Stimulated activated CD4-positive, alpha-beta T cell treated with anti-CD3 and anti-CD28 coated beads, TNF-alpha, amount 100 ng/mL, for 48 hours (primary cell): ENCODE results near the gene CDC42BPB.

Source experiments
- DNase-seq, 3 donors: peaks; one replicate each; pipeline ENCODE4 v3.0.0-alpha.2; 2020; ENCODE audit warnings: low read depth in 3 of 3

Gene CDC42BPB

GRCh38 chr14:103019236-103019635 is 38.1 kb downstream of the CDC42BPB start:
- no peak for DNase-seq

GRCh38 chr14:103016594-103016993 is 40.8 kb downstream of the CDC42BPB start:
- no peak for DNase-seq

- no peak for DNase-seq
Observed at GRCh38 chr14:103016071-103016470, 41.3 kb downstream of the CDC42BPB start.

- no peak for DNase-seq
Observed at GRCh38 chr14:103015426-103015825, 41.9 kb downstream of the CDC42BPB start.

- no peak for DNase-seq
Observed at GRCh38 chr14:103014466-103015228, 42.7 kb downstream of the CDC42BPB start.

- DNase-seq: no peak
Observed at GRCh38 chr14:103013028-103013427, 44.3 kb downstream of the CDC42BPB start.

GRCh38 chr14:103009559-103009958 is 47.8 kb downstream of the CDC42BPB start:
- DNase-seq: no peak

GRCh38 chr14:103008768-103009357 is 48.5 kb downstream of the CDC42BPB start:
- DNase-seq: no peak

GRCh38 chr14:103008126-103008525 is 49.2 kb downstream of the CDC42BPB start:
- no peak for DNase-seq

GRCh38 chr14:103007555-103007954 is 49.8 kb downstream of the CDC42BPB start:
- no peak for DNase-seq

- no peak for DNase-seq
Observed at GRCh38 chr14:103006991-103007520, 50.3 kb downstream of the CDC42BPB start.

GRCh38 chr14:103006106-103006505 is 51.2 kb downstream of the CDC42BPB start:
- no peak for DNase-seq

- DNase-seq: no peak
Observed at GRCh38 chr14:103003850-103004249, 53.5 kb downstream of the CDC42BPB start.

- DNase-seq: no peak
Observed at GRCh38 chr14:103003351-103003615, 54.1 kb downstream of the CDC42BPB start.

- no peak for DNase-seq
Observed at GRCh38 chr14:103002578-103003350, 54.6 kb downstream of the CDC42BPB start.

- no peak for DNase-seq
Observed at GRCh38 chr14:103001651-103002396, 55.5 kb downstream of the CDC42BPB start.

- no peak for DNase-seq
Observed at GRCh38 chr14:103001226-103001625, 56.1 kb downstream of the CDC42BPB start.

- no peak for DNase-seq
Observed at GRCh38 chr14:103000291-103000921, 56.9 kb downstream of the CDC42BPB start.

GRCh38 chr14:102999227-102999895 is 58.0 kb downstream of the CDC42BPB start:
- DNase-seq: no peak

- DNase-seq: no peak
Observed at GRCh38 chr14:102998393-102998792, 59.0 kb downstream of the CDC42BPB start.

GRCh38 chr14:102996941-102997340 is 60.4 kb downstream of the CDC42BPB start:
- no peak for DNase-seq
